ENCODE data around the gene PAFAH1B1. TPM values are rescaled to one million over a fixed set of nuclear protein-coding genes. Genes with fewer than 3 reads are reported as not detected.
A peak's percentile ranks its signal among the peaks of the same experiment; 100 is the strongest.

Gene PAFAH1B1
- polyA plus RNA-seq, 4 donors, result 95.8 to 169 (median 129) TPM

GRCh38 chr17:2711608-2712299 is 118.3 kb downstream of the PAFAH1B1 start, which contains the start of gene CLUH:
CLUH (minus strand) TSS chr17:2711764; CDS start chr17:2711661, 103 bp downstream.
- DNase-seq (ENCODE audit: low read depth in 4 of 4, low spot score in 2 of 4), result peak; percentile 82 to 91 (median 88)

DNA sequence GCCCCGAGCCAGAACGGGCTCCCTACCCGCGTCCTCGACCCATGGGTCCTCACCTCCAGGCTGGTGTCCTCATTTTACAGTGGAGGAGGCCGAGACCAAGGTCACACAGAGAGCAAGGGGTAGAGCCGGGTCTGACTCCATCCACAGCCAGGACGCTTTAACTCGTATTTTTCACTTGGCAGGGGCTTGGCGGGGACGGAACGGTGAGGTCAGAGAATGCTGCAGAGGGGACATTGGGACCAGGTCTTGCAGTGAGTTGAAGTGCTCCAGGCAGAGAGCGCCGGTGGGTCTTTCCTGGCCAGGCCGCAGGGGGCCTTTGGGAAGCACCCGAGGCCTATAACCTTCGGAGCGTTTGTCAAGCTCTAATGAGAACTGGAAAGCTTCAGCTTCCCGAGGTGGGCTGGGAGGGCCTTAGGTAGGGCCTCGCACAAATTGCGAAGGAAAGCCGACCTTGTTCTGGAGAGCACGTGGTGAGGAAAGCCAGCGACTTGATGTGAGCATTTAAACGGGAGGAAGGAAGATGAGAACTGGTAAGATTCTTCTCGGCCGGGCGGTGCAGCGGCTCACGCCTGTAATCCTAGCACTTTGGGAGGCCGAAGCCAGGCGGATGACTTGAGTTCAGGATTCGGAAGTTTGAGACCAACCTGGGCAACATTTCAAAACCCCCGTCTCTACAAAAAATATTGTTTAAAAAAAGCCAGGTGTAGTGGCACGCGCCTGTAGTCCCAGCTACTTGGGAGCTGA is 119.0 kb downstream of the PAFAH1B1 start:
- no peak for DNase-seq (ENCODE audit: low read depth in 4 of 4, low spot score in 2 of 4)

DNA sequence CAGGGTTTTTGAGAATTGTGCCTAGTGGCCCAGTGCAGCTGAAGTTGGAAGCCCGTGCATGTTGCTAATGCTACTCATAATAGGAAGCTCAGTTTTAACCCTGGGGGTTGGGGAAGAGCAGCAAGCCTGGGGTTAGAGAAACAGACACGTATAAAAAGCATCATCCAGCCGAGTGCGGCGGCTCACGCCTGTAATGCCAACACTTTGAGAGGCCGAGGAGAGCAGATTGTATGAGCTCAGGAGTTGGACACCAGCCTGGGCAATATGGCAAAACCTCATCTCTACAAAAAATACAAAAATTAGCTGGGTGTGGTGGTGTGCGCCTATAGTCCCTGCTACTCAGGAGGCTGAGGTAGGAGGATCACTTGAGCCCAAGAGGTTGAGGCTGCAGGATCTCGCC is 120.4 kb downstream of the PAFAH1B1 start:
- no peak for DNase-seq (ENCODE audit: low read depth in 4 of 4, low spot score in 2 of 4)

DNA sequence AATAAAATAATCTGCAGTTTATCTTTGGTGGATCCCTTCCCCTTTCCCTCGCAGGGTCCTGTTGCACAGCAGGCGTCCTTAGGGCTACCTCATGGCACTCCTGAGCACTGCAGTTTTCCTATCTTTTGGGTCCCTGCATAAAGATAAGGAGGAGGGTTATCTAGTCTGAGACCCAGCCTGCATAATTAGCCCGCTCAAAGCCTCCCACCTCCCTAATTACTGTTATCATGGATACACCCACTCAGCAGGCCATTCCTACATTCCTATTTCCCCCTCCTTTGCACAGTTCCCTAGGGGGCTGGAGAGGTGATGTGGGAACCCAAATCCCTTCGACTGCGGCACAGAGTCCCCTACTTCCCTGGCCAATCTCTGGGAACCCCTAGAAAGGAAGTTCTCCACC is 123.2 kb downstream of the PAFAH1B1 start:
- DNase-seq (ENCODE audit: low read depth in 4 of 4, low spot score in 2 of 4), result no peak

- no peak for DNase-seq (ENCODE audit: low read depth in 4 of 4, low spot score in 2 of 4)
These were observed 124.9 kb downstream of the PAFAH1B1 start for GRCh38 chr17:2718150-2718938.

DNA sequence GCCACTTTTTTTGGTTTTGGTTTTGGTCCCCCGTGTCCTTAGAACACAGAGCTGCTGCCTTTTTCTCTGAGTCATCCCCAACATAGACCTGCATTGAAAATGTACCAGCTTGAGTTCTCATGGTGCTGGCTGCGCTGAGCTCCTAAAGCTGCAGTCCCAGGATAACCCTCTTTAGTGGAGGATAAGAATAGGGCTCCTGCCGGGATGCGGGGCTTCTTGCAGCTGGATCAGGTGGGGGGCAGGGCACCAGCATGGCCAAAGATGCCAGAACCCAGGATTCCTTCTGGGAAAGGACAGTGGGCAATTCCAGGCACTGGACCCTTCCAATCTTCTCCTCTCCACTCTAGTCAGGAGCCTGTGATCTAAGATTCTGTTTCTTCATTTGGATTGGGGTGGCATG is 126.4 kb downstream of the PAFAH1B1 start:
- no peak for DNase-seq (ENCODE audit: low read depth in 4 of 4, low spot score in 2 of 4)

- no peak for DNase-seq (ENCODE audit: low read depth in 4 of 4, low spot score in 2 of 4)
These were observed 128.1 kb downstream of the PAFAH1B1 start for GRCh38 chr17:2721603-2722002.

GRCh38 chr17:2722611-2723010 is 129.2 kb downstream of the PAFAH1B1 start:
- no peak for DNase-seq (ENCODE audit: low read depth in 4 of 4, low spot score in 2 of 4)

GRCh38 chr17:2723505-2723996 is 130.1 kb downstream of the PAFAH1B1 start:
- no peak for DNase-seq (ENCODE audit: low read depth in 4 of 4, low spot score in 2 of 4)

GRCh38 chr17:2723997-2724783 is 130.7 kb downstream of the PAFAH1B1 start:
- no peak for DNase-seq (ENCODE audit: low read depth in 4 of 4, low spot score in 2 of 4)

- no peak for DNase-seq (ENCODE audit: low read depth in 4 of 4, low spot score in 2 of 4)
These were observed 131.3 kb downstream of the PAFAH1B1 start for GRCh38 chr17:2724784-2725164.

DNA sequence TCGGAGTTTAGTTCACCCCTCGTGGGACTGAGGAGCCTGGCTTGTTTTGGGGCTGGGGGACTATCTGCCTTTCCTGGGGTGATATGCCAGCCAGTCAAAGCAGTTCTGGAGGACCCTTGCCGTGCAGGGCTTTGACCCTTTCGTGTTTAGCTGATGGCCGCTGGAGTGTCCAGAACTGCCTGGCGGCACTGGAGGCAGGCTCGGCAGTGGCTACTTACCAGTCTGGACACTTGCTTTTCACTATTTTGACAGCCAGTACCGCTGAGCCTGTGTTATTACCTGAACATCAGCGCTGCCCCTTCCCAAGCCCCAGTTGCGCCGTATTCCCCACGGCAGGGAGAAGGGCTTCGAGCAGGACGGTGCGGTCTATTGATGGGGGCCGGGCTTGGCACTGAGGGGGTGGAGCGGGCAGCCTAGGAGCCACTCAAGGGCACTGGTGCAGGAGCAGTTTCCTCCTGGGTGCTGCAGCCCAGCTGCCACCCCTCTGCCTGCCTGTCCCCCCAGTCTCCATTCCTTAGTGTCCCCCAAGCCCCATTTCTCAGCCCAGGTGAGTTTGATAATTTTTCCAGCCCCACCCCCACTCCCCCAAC is 137.4 kb downstream of the PAFAH1B1 start:
- DNase-seq (ENCODE audit: low read depth in 4 of 4, low spot score in 2 of 4), result no peak

- no peak for DNase-seq (ENCODE audit: low read depth in 4 of 4, low spot score in 2 of 4)
These were observed 138.4 kb downstream of the PAFAH1B1 start for GRCh38 chr17:2731807-2732206.

GRCh38 chr17:2734939-2735338 is 141.5 kb downstream of the PAFAH1B1 start:
- DNase-seq (ENCODE audit: low read depth in 4 of 4, low spot score in 2 of 4), result no peak

Other genes with a start within 250 kb of the PAFAH1B1 start
- gene MNT, start 192.6 kb upstream of the PAFAH1B1 start, polyA plus RNA-seq (ENCODE audit: insufficient read length in 4 of 4), result 10 to 100 TPM; 11.3 to 23.0 (median 17.4) TPM
- gene METTL16, start 81.8 kb upstream of the PAFAH1B1 start, polyA plus RNA-seq (ENCODE audit: insufficient read length in 4 of 4), result 10 to 100 TPM; 36.1 to 39.2 (median 37.8) TPM
- 10 to 100 TPM; 41.1 to 68.0 (median 47.7) TPM for gene CLUH, start 118.1 kb downstream of the PAFAH1B1 start, polyA plus RNA-seq (ENCODE audit: insufficient read length in 4 of 4)
- gene CCDC92B, start 156.0 kb downstream of the PAFAH1B1 start, polyA plus RNA-seq (ENCODE audit: insufficient read length in 4 of 4), result under 1 TPM; 0.11 to 0.65 (median 0.22) TPM
- 10 to 100 TPM; 17.6 to 32.1 (median 25.0) TPM for gene RAP1GAP2, start 202.8 kb downstream of the PAFAH1B1 start, polyA plus RNA-seq (ENCODE audit: insufficient read length in 4 of 4)